Aorta (tissue), 5 donors: ENCODE measurements around the gene RASA3. TPM values are rescaled to one million over a fixed set of nuclear protein-coding genes. Genes with fewer than 3 reads are reported as not detected.
"Not testable (repeated sequence)": the region's sequence is repeated elsewhere in the genome, so short reads cannot be mapped to it uniquely, and the experiment has no call there.

Experiments used
- ATAC-seq: fragments of 200-7000 bp; cut with Tn5 transposase; one replicate; pipeline ENCODE4 v1.9.1; 2022; ENCODE audit warnings: moderate library complexity; ENCODE audit not compliant: low FRiP score
- DNase-seq, 2 donors: peaks; one replicate each; pipeline ENCODE4 v3.0.0-alpha.2; 2020
- H3K27ac ChIP-seq, 2 donors: one replicate each; pipeline ENCODE4 v1.5.1; 2013; ENCODE audit warnings: low read length in 2 of 2, mild to moderate bottlenecking in 2 of 2, moderate library complexity in 2 of 2, control low read depth in 1 of 2, inconsistent platforms in 1 of 2, low read depth in 1 of 2
- H3K27me3 ChIP-seq, 2 donors: one replicate each; pipeline ENCODE4 v1.6.1; 2013; ENCODE audit warnings: control low read depth in 1 of 2, low read length in 1 of 2, mild to moderate bottlenecking in 1 of 2, moderate library complexity in 1 of 2; ENCODE audit not compliant: insufficient read depth in 2 of 2, control insufficient read depth in 1 of 2
- H3K36me3 ChIP-seq, 2 donors: one replicate each; pipeline ENCODE4 v1.6.1; 2013; ENCODE audit warnings: control low read depth in 1 of 2, low read length in 1 of 2, mild to moderate bottlenecking in 1 of 2; ENCODE audit not compliant: insufficient read depth in 2 of 2, control insufficient read depth in 1 of 2
- H3K4me1 ChIP-seq, 2 donors: one replicate each; pipeline ENCODE4 v1.6.1; 2013; ENCODE audit warnings: low read length in 2 of 2, control low read depth in 1 of 2, mild to moderate bottlenecking in 1 of 2, moderate library complexity in 1 of 2; ENCODE audit not compliant: insufficient read depth in 2 of 2, control insufficient read depth in 1 of 2
- H3K4me3 ChIP-seq, 2 donors: one replicate each; pipeline ENCODE4 v1.5.1; 2013; ENCODE audit warnings: low read length in 2 of 2, control low read depth in 1 of 2, mild to moderate bottlenecking in 1 of 2
- H3K9me3 ChIP-seq: one replicate; pipeline ENCODE4 v1.6.1; 2013; ENCODE audit warnings: mild to moderate bottlenecking, low read length; ENCODE audit not compliant: control insufficient read depth
- WGBS, 2 donors: extraction: QIAGEN DNeasy Blood & Tissue Kit; methylation state at CpG; one replicate each; pipeline ENCODE4 v1.1.7; 2013; 5-methylcytosine and 5-hydroxymethylcytosine counted together
- intact Hi-C, 2 donors: fragments of 100-400 bp; cut with DNase I; formaldehyde crosslinking; loops; one replicate each; pipeline versions ENCODE4 v1.14.2 to v1.15.0; 2022
- long read RNA-seq, 2 donors: library from polyadenylated mRNA; unstranded; transcript quantifications; one replicate each; pipeline ENCODE4 v2.0.0, GENCODE V29; 2020 to 2021
- polyA plus RNA-seq, 2 donors: library from polyadenylated mRNA; stranded (reverse); fragments of 200-250 nt; gene quantifications; one replicate each; pipeline ENCODE4 v1.2.3, GENCODE V29; 2013
- total RNA-seq, 2 donors: library from RNA; stranded (reverse); fragmentation: NEBNext Ultra II Directional; extraction: Animal tissue kit (Norgen Biotek cat#: 25700); gene quantifications; one replicate each; pipeline ENCODE4 v1.2.1, GENCODE V29; 2021
- donor health status: healthy with polysubstance abuse.
- donor health status: Bipolar disorder and iron deficiency.
- donor health status: DM: no; HTN: no; CAD: no.
- donor health status: DM: no; HTN: no; CAD: no.
- donor health status: DM: yes; HTN: yes; CAD: no.

Gene RASA3, protein sequence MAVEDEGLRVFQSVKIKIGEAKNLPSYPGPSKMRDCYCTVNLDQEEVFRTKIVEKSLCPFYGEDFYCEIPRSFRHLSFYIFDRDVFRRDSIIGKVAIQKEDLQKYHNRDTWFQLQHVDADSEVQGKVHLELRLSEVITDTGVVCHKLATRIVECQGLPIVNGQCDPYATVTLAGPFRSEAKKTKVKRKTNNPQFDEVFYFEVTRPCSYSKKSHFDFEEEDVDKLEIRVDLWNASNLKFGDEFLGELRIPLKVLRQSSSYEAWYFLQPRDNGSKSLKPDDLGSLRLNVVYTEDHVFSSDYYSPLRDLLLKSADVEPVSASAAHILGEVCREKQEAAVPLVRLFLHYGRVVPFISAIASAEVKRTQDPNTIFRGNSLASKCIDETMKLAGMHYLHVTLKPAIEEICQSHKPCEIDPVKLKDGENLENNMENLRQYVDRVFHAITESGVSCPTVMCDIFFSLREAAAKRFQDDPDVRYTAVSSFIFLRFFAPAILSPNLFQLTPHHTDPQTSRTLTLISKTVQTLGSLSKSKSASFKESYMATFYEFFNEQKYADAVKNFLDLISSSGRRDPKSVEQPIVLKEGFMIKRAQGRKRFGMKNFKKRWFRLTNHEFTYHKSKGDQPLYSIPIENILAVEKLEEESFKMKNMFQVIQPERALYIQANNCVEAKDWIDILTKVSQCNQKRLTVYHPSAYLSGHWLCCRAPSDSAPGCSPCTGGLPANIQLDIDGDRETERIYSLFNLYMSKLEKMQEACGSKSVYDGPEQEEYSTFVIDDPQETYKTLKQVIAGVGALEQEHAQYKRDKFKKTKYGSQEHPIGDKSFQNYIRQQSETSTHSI
- total RNA-seq (10 to 100 TPM; 34.8 to 42.3 TPM), polyA plus RNA-seq (10 to 100 TPM in 1 of 2 donors, 1 to 10 TPM in 1; 8.1 to 23.0 TPM)
- long read RNA-seq, donor 1, full-length matches to known transcripts: 10 of 62 reads
- long read RNA-seq, donor 1, partial matches to known transcripts: 34 of 62 reads
- long read RNA-seq, donor 1, other reads (novel, unspliced or antisense): 18 of 62 reads
- long read RNA-seq, donor 2, full-length matches to known transcripts: 23 of 50 reads
- long read RNA-seq, donor 2, partial matches to known transcripts: 12 of 50 reads
- long read RNA-seq, donor 2, other reads (novel, unspliced or antisense): 15 of 50 reads

DNA sequence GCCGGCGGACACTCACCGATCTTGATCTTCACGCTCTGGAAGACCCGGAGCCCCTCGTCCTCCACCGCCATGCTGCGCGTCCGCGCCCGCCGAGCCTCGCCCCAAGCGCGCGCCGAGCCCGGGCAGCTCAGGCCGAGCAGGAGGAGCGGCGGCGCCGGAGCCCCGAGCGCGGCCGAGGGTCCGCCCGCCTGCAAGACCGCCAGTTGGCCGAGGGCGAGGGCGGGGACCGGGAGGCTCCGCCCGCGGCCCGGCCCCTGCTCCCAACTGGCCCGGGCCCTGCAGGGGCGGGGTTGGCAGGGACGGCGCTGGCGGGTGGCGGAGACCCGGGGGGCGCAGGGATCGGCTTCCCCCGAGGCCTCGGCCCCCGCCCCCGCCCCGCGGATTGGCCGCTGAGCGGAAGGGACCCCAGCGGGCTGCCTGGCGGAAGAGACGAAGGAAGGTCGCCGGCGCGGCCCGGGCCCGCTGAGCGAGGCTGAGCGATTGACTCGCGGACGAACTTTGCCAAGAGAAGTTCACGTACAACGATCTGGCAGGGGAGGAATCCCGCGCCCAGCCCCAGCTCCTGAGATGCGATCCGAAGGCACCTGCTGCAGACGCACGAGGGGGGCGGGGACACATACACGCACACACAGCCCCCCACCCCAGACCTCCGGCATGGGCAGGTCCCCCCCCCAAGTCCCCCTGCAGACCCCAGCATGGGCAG lies at the start of gene RASA3:
TSS of gene RASA3 (minus strand) at position 205 of the 703 bp plus-strand sequence. CDS start at position 71, 134 bp downstream.
- Histone ChIP-seq H3K9me3 (no peaks in the 10 kb centered on the region), H3K4me3 (peak within 1 kb of the TSS; percentile 45 to 79), H3K27ac (peak within 1 kb of the TSS in 1 of 2 donors; percentile 38), H3K27me3 (no peaks in the 10 kb centered on the region), H3K4me1 (no peaks in the 10 kb centered on the region), H3K36me3 (no peaks in the 10 kb centered on the region)
- ATAC-seq (peak; percentile 90), DNase-seq (peak; percentile 87 to 92)
- intact Hi-C loops: loop anchor here in 1 of 2 donors (5.0 kb wide), 2 partner anchors 65 to 105 kb away; no protein-coding TSS in a partner anchor
- WGBS, 2 donors: 0% methylated on average over 71 to 81 of the region's 81 CpGs

DNA sequence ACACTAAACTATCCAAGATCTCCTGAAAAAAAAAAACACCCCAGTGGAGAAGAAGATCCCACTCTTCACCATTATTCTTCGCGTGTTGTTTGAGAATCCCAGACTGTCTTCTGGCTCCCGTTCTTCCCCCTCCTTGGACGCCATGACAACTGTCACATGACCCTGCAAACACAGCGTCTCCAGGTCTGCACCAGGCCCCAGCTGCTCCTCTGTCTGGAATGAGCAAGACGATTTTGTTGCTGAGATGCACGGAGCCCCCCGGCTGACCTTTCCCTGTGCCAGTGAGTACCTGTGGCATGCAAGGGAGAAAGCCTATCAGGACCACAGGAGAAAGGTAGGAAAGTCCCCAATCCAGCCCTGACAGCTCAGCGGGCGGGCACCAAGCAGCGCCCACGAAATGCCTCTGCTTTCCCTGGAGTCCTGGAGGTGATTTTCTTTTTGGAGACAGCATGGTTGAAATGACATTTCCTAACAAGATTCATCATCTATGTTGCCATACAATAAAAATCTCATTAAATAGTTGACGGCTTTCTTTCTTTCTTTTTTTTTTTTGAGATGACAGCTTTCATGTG lies 46.8 kb upstream of the RASA3 start, which contains the start of gene CFAP97D2:
TSS of gene CFAP97D2 (plus strand) at position 171 of the 572 bp plus-strand sequence. CDS start at position 245, 74 bp downstream.
- Histone ChIP-seq H3K27ac (no peak within 1 kb of the TSS), H3K4me1 (no peaks in the 10 kb centered on the region), H3K27me3 (no peaks in the 10 kb centered on the region), H3K36me3 (no peaks in the 10 kb centered on the region), H3K9me3 (no peaks in the 10 kb centered on the region), H3K4me3 (no peak within 1 kb of the TSS)
- no peak for DNase-seq
- intact Hi-C loops: no loop called here
- ATAC-seq: no peak
- 64 to 65% methylated on average over 13 of the region's 13 CpGs for WGBS, 2 donors

DNA sequence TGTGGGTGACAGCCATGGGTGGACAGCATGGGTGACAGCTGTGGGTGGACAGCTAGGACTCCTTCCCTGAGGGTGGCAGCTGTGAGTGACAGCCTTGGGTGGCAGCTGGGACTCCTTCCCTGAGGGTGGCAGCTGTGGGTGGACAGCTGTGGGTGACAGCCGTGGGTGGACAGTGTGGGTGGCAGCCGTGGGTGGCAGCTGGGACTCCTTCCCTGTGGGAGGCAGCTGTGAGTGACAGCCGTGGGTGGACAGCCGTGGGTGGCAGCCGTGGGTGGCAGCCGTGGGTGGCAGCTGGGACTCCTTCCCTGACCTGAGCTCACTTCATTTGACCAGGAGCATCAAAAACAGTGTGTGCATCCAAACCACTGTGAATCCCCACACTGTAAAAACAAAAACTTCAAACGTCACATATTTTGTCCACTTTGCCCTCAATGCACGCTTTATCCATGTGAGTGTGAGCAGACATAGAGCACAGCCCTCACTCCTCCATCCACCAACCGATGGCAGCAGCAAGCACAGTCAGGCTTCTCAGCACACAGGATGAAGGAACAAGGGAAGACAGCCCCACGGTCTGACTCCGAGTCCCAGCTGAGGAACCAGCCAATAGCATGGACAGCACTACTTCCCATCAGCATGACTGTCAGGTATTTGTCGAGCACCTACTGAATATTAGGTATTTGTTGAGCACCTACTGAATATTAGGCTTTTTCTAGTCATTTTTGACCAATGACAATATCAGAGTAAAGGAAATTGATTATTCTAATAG lies 45.0 kb upstream of the RASA3 start:
- 51 to 54% methylated on average over 12 of the region's 12 CpGs for whole genome bisulfite sequencing, 2 donors
- DNase-seq (no peak), ATAC-seq (no peak)
- peaks cover 2% of the 10 kb centered on the region for H3K9me3 ChIP-seq
- H3K36me3 ChIP-seq: no peaks in the 10 kb centered on the region
- H3K4me1 ChIP-seq: no peaks in the 10 kb centered on the region
- no peak overlapping the region for H3K27ac ChIP-seq
- no peak overlapping the region for H3K4me3 ChIP-seq
- intact Hi-C loops: no loop called here
- no peaks in the 10 kb centered on the region for H3K27me3 ChIP-seq

DNA sequence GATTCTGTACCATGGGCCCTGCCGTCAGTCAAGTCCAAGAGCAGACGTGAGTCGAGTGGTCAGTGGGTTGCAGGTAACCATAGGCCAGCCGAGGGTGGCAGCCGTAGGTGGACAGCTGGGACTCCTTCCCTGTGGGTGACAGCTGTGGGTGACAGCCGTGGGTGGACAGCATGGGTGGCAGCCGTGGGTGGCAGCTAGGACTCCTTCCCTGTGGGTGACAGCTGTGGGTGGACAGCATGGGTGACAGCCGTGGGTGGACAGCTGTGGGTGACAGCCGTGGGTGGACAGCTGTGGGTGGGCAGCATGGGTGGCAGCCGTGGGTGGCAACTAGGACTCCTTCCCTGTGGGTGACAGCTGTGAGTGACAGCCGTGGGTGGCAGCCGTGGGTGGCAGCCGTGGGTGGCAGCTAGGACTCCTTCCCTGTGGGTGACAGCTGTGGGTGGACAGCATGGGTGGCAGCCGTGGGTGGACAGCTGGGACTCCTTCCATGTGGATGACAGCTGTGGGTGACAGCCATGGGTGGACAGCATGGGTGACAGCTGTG lies 44.0 kb upstream of the RASA3 start:
- H3K4me3 ChIP-seq, H3K27me3 ChIP-seq, ATAC-seq, intact Hi-C loops, H3K27ac ChIP-seq, H3K9me3 ChIP-seq, DNase-seq, H3K36me3 ChIP-seq, H3K4me1 ChIP-seq: not testable (repeated sequence)
- WGBS, 2 donors: 80 to 87% methylated on average over 13 to 14 of the region's 14 CpGs

DNA sequence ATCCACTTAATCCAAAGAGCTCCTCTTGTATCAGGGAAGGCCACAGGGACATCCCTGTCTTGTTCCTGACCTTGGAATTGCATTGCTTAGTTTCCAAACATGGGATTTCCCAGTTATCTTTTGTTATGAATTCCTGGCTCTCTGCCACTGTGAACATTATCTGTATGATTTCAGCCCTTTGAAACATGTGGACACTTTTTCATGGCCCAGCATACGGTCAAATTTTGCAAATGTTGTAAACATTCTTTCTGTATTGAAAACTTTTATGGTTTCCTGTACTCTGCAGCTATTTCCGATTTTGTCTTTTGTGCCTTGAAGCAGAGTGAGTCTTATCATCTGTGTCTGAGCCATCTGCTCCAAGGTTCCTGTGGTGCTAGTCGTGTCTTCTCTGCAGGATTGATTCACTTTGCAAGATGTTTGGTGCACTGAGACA lies 42.1 kb upstream of the RASA3 start:
- DNase-seq: no peak
- intact Hi-C loops: no loop called here
- Histone ChIP-seq H3K4me3 (no peak overlapping the region), H3K4me1 (no peaks in the 10 kb centered on the region), H3K36me3 (no peaks in the 10 kb centered on the region), H3K9me3 (peaks cover 2% of the 10 kb centered on the region), H3K27ac (no peak overlapping the region), H3K27me3 (no peaks in the 10 kb centered on the region)
- ATAC-seq: no peak
- 81 to 83% methylated on average over 3 of the region's 3 CpGs for WGBS, 2 donors

DNA sequence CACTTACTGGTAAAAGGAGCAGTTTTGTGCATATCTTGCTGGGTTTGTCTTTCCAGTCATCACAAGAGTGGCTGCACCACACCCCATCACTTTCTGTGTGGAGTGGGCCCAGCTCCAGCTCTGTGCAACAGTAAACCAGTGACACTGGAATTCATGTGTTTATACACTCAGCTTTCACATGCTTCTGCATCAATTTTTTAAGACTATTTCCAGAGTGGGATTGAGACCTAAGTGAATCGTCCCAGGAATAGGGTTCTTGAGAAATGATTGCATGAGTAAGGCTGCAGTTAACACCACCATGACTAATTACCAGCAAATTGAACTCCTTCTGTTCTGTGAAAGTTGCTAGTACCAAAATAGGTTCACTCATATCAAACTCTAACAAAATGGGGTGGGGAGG lies 41.3 kb upstream of the RASA3 start:
- Histone ChIP-seq H3K4me1 (no peaks in the 10 kb centered on the region), H3K27ac (no peak overlapping the region), H3K27me3 (no peaks in the 10 kb centered on the region), H3K9me3 (peaks cover 2% of the 10 kb centered on the region), H3K4me3 (no peak overlapping the region), H3K36me3 (no peaks in the 10 kb centered on the region)
- ATAC-seq: no peak
- DNase-seq: no peak
- intact Hi-C loops: no loop called here
- 54 to 57% methylated on average over 1 of the region's 1 CpG for WGBS, 2 donors

DNA sequence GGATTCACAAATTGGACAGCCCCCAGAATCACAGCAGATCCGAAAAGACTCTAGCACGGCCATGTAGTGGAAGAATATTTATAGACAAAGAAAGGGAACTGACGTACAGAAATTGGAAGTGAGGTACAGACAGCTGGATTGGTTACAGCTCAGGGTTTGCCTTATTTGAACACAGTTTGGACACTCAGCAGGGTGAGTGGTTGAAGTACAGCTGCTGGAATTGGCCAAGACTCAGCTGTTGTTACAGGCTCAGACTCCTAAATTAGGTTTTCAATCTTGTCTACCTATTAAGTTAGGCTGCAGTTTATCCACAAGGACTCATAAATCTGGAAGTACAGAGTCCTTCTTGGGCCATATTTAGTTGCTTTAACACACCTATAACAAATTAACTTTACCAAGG lies 40.8 kb upstream of the RASA3 start:
- intact Hi-C loops: no loop called here
- ATAC-seq: no peak
- H3K27ac ChIP-seq: no peak overlapping the region
- no peak for DNase-seq
- no peaks in the 10 kb centered on the region for H3K27me3 ChIP-seq
- H3K9me3 ChIP-seq: peaks cover 2% of the 10 kb centered on the region
- H3K4me1 ChIP-seq: no peaks in the 10 kb centered on the region
- H3K36me3 ChIP-seq: no peaks in the 10 kb centered on the region
- WGBS, 2 donors: 47 to 57% methylated on average over 3 of the region's 3 CpGs
- H3K4me3 ChIP-seq: no peak overlapping the region
